ENCODE data around the gene PTPN14.

Gene PTPN14

DNA sequence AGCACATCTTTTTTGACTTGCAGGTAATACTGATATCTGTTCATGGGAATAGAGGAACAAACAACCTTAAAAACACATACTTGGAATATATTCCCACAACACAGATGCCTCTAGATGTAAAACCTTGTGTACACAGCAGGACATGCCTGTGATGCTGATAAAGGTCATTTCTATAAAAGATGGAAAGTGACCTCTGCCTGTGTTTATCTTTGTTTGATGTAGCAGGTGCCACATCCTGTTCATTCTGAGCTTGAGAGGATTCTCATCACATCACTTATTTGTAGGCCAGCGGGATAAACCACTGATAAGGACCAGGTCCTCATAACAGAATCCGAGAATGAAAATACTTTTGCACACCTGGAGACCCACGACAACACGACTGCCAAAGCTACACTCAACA, 136.7 kb downstream of the PTPN14 start:
- no peak for TF ChIP-seq EZH2phosphoT487 (IDR thresholded peaks at IDR 0.05; ENCODE audit: low read depth)
- TF ChIP-seq CTCF (IDR thresholded peaks at IDR 0.05; ENCODE audit: low read depth, low read length): no peak
- no peaks in the 10 kb centered on the region for H3K79me2 ChIP-seq (ENCODE audit: low read length)
- H3K36me3 ChIP-seq (replicated peaks; ENCODE audit: low read depth, low read length): no peaks in the 10 kb centered on the region
- no peak overlapping the region for H3K4me3 ChIP-seq (ENCODE audit: low read length)
- H4K20me1 ChIP-seq (ENCODE audit: insufficient read depth, low read length): no peaks in the 10 kb centered on the region
- no peak overlapping the region for H3K4me2 ChIP-seq (ENCODE audit: low read length)
- H3K9me3 ChIP-seq (ENCODE audit: insufficient read depth, low read length): no peaks in the 10 kb centered on the region
- no peaks in the 10 kb centered on the region for H3K4me1 ChIP-seq (ENCODE audit: low read length)
- H3K27ac ChIP-seq (ENCODE audit: low read length): no peak overlapping the region
- peaks cover 16% of the 10 kb centered on the region for H3K27me3 ChIP-seq (ENCODE audit: low read depth, low read length)
- no peak overlapping the region for H2AFZ ChIP-seq (ENCODE audit: low read depth, low read length)
- no peak overlapping the region for H3K9ac ChIP-seq (ENCODE audit: low read length)

DNA sequence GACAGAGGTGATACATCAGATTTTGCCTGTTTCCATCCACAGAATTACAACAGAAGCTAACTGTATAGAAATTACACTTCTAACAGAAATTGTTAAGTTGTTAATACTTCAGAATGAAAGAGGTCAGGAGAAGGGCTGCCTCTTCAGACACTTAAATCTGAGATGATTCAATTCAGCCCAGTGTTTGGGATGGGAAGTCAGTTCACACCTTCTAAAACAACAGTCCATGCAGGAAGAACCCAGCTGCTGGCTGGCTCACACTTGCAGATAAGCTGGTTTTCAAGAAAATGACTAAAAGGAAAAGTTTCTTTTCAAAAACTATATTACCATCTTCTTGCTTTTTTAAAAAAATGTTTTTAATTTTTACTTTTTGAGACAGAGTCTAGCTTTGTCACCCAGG, 138.1 kb downstream of the PTPN14 start:
- Histone ChIP-seq H3K9ac (ENCODE audit: low read length) (no peak overlapping the region), H3K27ac (ENCODE audit: low read length) (no peak overlapping the region), H3K4me1 (ENCODE audit: low read length) (no peaks in the 10 kb centered on the region), H3K36me3 (replicated peaks; ENCODE audit: low read depth, low read length) (no peaks in the 10 kb centered on the region), H3K79me2 (ENCODE audit: low read length) (no peaks in the 10 kb centered on the region), H2AFZ (ENCODE audit: low read depth, low read length) (no peak overlapping the region), H4K20me1 (ENCODE audit: insufficient read depth, low read length) (no peaks in the 10 kb centered on the region), H3K4me3 (ENCODE audit: low read length) (no peak overlapping the region), H3K4me2 (ENCODE audit: low read length) (no peak overlapping the region), H3K9me3 (ENCODE audit: insufficient read depth, low read length) (no peaks in the 10 kb centered on the region), H3K27me3 (ENCODE audit: low read depth, low read length) (peaks cover 24% of the 10 kb centered on the region)
- TF ChIP-seq CTCF (IDR thresholded peaks at IDR 0.05; ENCODE audit: low read depth, low read length) (no peak), EZH2phosphoT487 (IDR thresholded peaks at IDR 0.05; ENCODE audit: low read depth) (no peak)

- TF ChIP-seq EZH2phosphoT487 (IDR thresholded peaks at IDR 0.05; ENCODE audit: low read depth): no peak
- no peak for TF ChIP-seq CTCF (IDR thresholded peaks at IDR 0.05; ENCODE audit: low read depth, low read length)
- H3K36me3 ChIP-seq (replicated peaks; ENCODE audit: low read depth, low read length): no peaks in the 10 kb centered on the region
Measured at GRCh38 chr1:214404571-214405213, 146.7 kb downstream of the PTPN14 start.

DNA sequence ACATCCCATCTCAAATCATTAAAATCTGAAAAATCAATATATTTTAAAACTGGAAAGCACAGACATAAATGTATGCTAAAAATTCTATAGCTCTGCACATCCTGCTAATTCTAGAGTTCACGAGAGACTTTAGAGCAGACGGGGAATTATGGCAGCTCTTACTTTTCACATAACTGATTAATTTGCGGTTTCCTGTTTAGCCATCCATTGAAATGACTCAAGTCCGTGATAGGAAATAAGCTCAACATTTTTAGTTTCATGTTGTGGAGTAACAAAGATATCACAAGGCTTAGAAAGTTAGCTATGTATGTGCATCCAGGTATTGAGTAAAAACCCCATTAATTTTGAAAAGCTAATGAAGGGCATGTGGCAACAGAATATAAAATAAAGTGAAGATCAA, 147.2 kb downstream of the PTPN14 start:
- Histone ChIP-seq H3K9ac (ENCODE audit: low read length) (no peak overlapping the region), H3K36me3 (replicated peaks; ENCODE audit: low read depth, low read length) (no peaks in the 10 kb centered on the region), H3K9me3 (ENCODE audit: insufficient read depth, low read length) (no peaks in the 10 kb centered on the region), H3K79me2 (ENCODE audit: low read length) (no peaks in the 10 kb centered on the region), H4K20me1 (ENCODE audit: insufficient read depth, low read length) (no peaks in the 10 kb centered on the region), H2AFZ (ENCODE audit: low read depth, low read length) (no peak overlapping the region), H3K27me3 (ENCODE audit: low read depth, low read length) (peaks cover 38% of the 10 kb centered on the region), H3K4me3 (ENCODE audit: low read length) (no peak overlapping the region), H3K4me1 (ENCODE audit: low read length) (peaks cover 9% of the 10 kb centered on the region), H3K27ac (ENCODE audit: low read length) (no peak overlapping the region), H3K4me2 (ENCODE audit: low read length) (no peak overlapping the region)
- no peak for TF ChIP-seq CTCF (IDR thresholded peaks at IDR 0.05; ENCODE audit: low read depth, low read length)
- TF ChIP-seq EZH2phosphoT487 (IDR thresholded peaks at IDR 0.05; ENCODE audit: low read depth): no peak

More at GRCh38 chr1:214404571-214405213, 146.7 kb downstream of the PTPN14 start:
- Histone ChIP-seq H3K9ac (ENCODE audit: low read length) (no peak overlapping the region), H3K9me3 (ENCODE audit: insufficient read depth, low read length) (no peaks in the 10 kb centered on the region), H3K4me3 (ENCODE audit: low read length) (no peak overlapping the region), H3K4me1 (ENCODE audit: low read length) (peaks cover 9% of the 10 kb centered on the region), H3K4me2 (ENCODE audit: low read length) (no peak overlapping the region), H2AFZ (ENCODE audit: low read depth, low read length) (no peak overlapping the region), H3K27ac (ENCODE audit: low read length) (no peak overlapping the region), H4K20me1 (ENCODE audit: insufficient read depth, low read length) (no peaks in the 10 kb centered on the region), H3K27me3 (ENCODE audit: low read depth, low read length) (peaks cover 37% of the 10 kb centered on the region), H3K79me2 (ENCODE audit: low read length) (no peaks in the 10 kb centered on the region)
